SK-N-SH (cell line): ENCODE data around the gene MLF2. TPM values are rescaled to one million over a fixed set of nuclear protein-coding genes. Genes with fewer than 3 reads are reported as not detected.

ENCODE experiments used
- CTCF ChIA-PET: fragments of 300-600, 350-600 bp; formaldehyde crosslinking; extraction: SDS; loops from one replicate; lab custom pipeline; 2021; lab: Yijun Ruan, JAX
- POLR2A ChIA-PET: fragments of 350-600 bp; sonication (Branson Sonifier 250); formaldehyde crosslinking; extraction: SDS; loops from one replicate; lab custom pipeline; 2020; ENCODE audit warnings: antibody characterized with exemption, inconsistent platforms; lab: Yijun Ruan, JAX
- DNase-seq: peaks from one replicate; pipeline ENCODE4 v3.0.0; 2012
- H2AFZ ChIP-seq: fragments of 200-600 bp; sonication (generic); 2 replicates; pipeline ENCODE4 v1.8.1; 2016; ENCODE audit warnings: antibody characterized with exemption, mild to moderate bottlenecking, low read depth
- H3F3A ChIP-seq: fragments of 200-600 bp; sonication (generic); replicated peaks from 2 replicates; pipeline ENCODE3; 2016; ENCODE audit warnings: antibody characterized with exemption, mild to moderate bottlenecking; ENCODE audit not compliant: insufficient read depth
- H3K27ac ChIP-seq, 2 experiments: fragments of 200-500 bp in 1 of 2; fragments of 200-600 bp in 1 of 2; sonication (Bioruptor generic) in 1 of 2; sonication (generic), shearing (Covaris generic) in 1 of 2; 2 replicates each; pipeline versions ENCODE4 v1.5.1 to v1.6.1; 2014 to 2016; ENCODE audit warnings: low read depth in 2 of 2, inconsistent platforms in 1 of 2, low read length in 1 of 2, mild to moderate bottlenecking in 1 of 2, mixed read lengths in 1 of 2
- H3K27me3 ChIP-seq: fragments of 200-600 bp; sonication (generic), shearing (Covaris generic); 2 replicates; pipeline ENCODE4 v1.6.1; 2016; ENCODE audit warnings: mixed run types; ENCODE audit not compliant: insufficient read depth
- H3K36me3 ChIP-seq, 2 experiments: fragments of 200-500 bp in 1 of 2; fragments of 200-600 bp in 1 of 2; sonication (Bioruptor generic) in 1 of 2; sonication (generic) in 1 of 2; replicated peaks in 1 of 2; 2 replicates each; pipeline versions ENCODE3 to v1.5.1; 2014 to 2016; ENCODE audit warnings: low read length in 1 of 2, mild to moderate bottlenecking in 1 of 2; ENCODE audit not compliant: insufficient read depth in 2 of 2, control insufficient read depth in 1 of 2
- H3K4me1 ChIP-seq, 2 experiments: fragments of 200-500 bp in 1 of 2; fragments of 200-600 bp in 1 of 2; sonication (Bioruptor generic) in 1 of 2; sonication (generic), shearing (Covaris generic) in 1 of 2; 2 replicates each; pipeline versions ENCODE4 v1.5.1 to v1.6.1; 2014 to 2016; ENCODE audit warnings: low read depth in 1 of 2, low read length in 1 of 2, mixed run types in 1 of 2; ENCODE audit not compliant: insufficient read depth in 2 of 2, control insufficient read depth in 1 of 2
- H3K4me2 ChIP-seq: fragments of 200-600 bp; sonication (generic), shearing (Covaris generic); 2 replicates; pipeline ENCODE4 v1.6.1; 2017; ENCODE audit warnings: mixed run types
- H3K4me3 ChIP-seq, 2 experiments: fragments of 200-500 bp in 1 of 2; fragments of 200-600 bp in 1 of 2; sonication (Bioruptor generic) in 1 of 2; sonication (generic), shearing (Covaris generic) in 1 of 2; 2 replicates each; pipeline versions ENCODE4 v1.5.1 to v1.8.1; 2014 to 2016; ENCODE audit warnings: low read depth in 2 of 2, inconsistent platforms in 1 of 2, low read length in 1 of 2, mild to moderate bottlenecking in 1 of 2, mixed read lengths in 1 of 2, moderate library complexity in 1 of 2
- H3K79me2 ChIP-seq: fragments of 200-600 bp; sonication (generic); 2 replicates; pipeline ENCODE4 v1.8.1; 2017; ENCODE audit warnings: mild to moderate bottlenecking; ENCODE audit not compliant: insufficient read depth
- H3K9ac ChIP-seq: fragments of 200-600 bp; sonication (generic); 2 replicates; pipeline ENCODE4 v1.6.1; 2017; ENCODE audit warnings: mixed run types
- H3K9me2 ChIP-seq: fragments of 200-600 bp; sonication (generic); 2 replicates; pipeline ENCODE4 v1.6.1; 2017; ENCODE audit warnings: mixed run types
- H3K9me3 ChIP-seq: fragments of 200-600 bp; sonication (generic); 2 replicates; pipeline ENCODE4 v1.6.1; 2017; ENCODE audit warnings: mixed run types, mild to moderate bottlenecking, moderate library complexity
- H4K20me1 ChIP-seq: fragments of 200-600 bp; sonication (generic); 2 replicates; pipeline ENCODE4 v1.6.1; 2017; ENCODE audit warnings: mild to moderate bottlenecking, mixed run types; ENCODE audit not compliant: insufficient read depth
- CHD2 ChIP-seq: fragments of 150-350 bp; IDR thresholded peaks from 2 replicates; pipeline ENCODE4 v1.6.1; 2018; ENCODE audit warnings: low read length; ENCODE audit not compliant: partially characterized antibody
- EP300 ChIP-seq, 2 experiments: IDR thresholded peaks; 2 replicates each; pipeline versions ENCODE4 v1.4.0 to v1.6.1; 2012; ENCODE audit warnings: borderline replicate concordance in 1 of 2, low read depth in 1 of 2, low read length in 1 of 2
- GATA2 ChIP-seq: sonication (generic); formaldehyde crosslinking; IDR thresholded peaks from 2 replicates; pipeline ENCODE4 v1.5.0; 2020; ENCODE audit warnings: mild to moderate bottlenecking, missing genetic modification reagents
- MXI1 ChIP-seq: IDR thresholded peaks from 2 replicates; pipeline ENCODE4 v1.6.1; 2012; ENCODE audit warnings: mild to moderate bottlenecking, low read depth, low read length, improper control_type of control experiment
- NFIC ChIP-seq: IDR thresholded peaks from 2 replicates; pipeline ENCODE4 v1.4.0; 2012; ENCODE audit warnings: borderline replicate concordance
- NRF1 ChIP-seq: IDR thresholded peaks from 2 replicates; pipeline ENCODE4 v1.6.1; 2012; ENCODE audit warnings: low read depth, mild to moderate bottlenecking, low read length
- POLR2AphosphoS5 ChIP-seq: IDR thresholded peaks from 2 replicates; pipeline ENCODE4 v1.6.1; 2012; ENCODE audit warnings: low read depth, low read length
- RAD21 ChIP-seq: IDR thresholded peaks from 2 replicates; pipeline ENCODE4 v1.6.1; 2012; ENCODE audit warnings: mild to moderate bottlenecking, low read length
- RCOR1 ChIP-seq: fragments of 150-350 bp; IDR thresholded peaks from 2 replicates; pipeline ENCODE4 v1.6.1; 2017; ENCODE audit warnings: antibody characterized with exemption, low read length
- RFX5 ChIP-seq: IDR thresholded peaks from 2 replicates; pipeline ENCODE4 v1.6.1; 2012; ENCODE audit warnings: mild to moderate bottlenecking, improper control_type of control experiment, low read length
- RXRA ChIP-seq: IDR thresholded peaks from 2 replicates; pipeline ENCODE4 v1.4.0; 2012; ENCODE audit warnings: low read depth, mild to moderate bottlenecking, borderline replicate concordance
- SIN3A ChIP-seq: IDR thresholded peaks from 2 replicates; pipeline ENCODE4 v1.6.1; 2012; ENCODE audit warnings: low read depth, mild to moderate bottlenecking, low read length, moderate library complexity, borderline replicate concordance
- SMC3 ChIP-seq: IDR thresholded peaks from 2 replicates; pipeline ENCODE4 v1.6.1; 2012; ENCODE audit warnings: low read depth, low read length, improper control_type of control experiment
- TCF12 ChIP-seq: IDR thresholded peaks from 2 replicates; pipeline ENCODE4 v1.4.0; 2012
- WGBS: methylation state at CpG from one replicate; pipeline ENCODE4 v1.1.6; 2017; ENCODE audit warnings: low lambda C conversion rate; 5-methylcytosine and 5-hydroxymethylcytosine counted together
- polyA plus RNA-seq, 3 experiments: library from polyadenylated mRNA; depleted of rRNA; stranded (reverse); fragments of >200 nt; gene quantifications; 2 replicates each; pipeline ENCODE4 v1.2.3, GENCODE V29; 2012
- TF ChIP-seq, protein P1 (sequence below): IDR thresholded peaks from 2 replicates; pipeline ENCODE4 v1.4.0; 2012; ENCODE audit warnings: low read depth, borderline replicate concordance
- TF ChIP-seq, protein P2 (sequence below): fragments of 200-600 bp; sonication (generic); IDR thresholded peaks from 2 replicates; pipeline ENCODE4 v1.6.1; 2017; ENCODE audit warnings: antibody characterized with exemption, mild to moderate bottlenecking, moderate library complexity
- TF ChIP-seq, protein P3 (sequence below): IDR thresholded peaks from 2 replicates; pipeline ENCODE4 v1.4.0; 2012; ENCODE audit warnings: low read depth

Gene MLF2
- polyA plus RNA-seq, 1 of the 3 experiments (the other 2 are of a cell fraction) = 535 TPM

DNA sequence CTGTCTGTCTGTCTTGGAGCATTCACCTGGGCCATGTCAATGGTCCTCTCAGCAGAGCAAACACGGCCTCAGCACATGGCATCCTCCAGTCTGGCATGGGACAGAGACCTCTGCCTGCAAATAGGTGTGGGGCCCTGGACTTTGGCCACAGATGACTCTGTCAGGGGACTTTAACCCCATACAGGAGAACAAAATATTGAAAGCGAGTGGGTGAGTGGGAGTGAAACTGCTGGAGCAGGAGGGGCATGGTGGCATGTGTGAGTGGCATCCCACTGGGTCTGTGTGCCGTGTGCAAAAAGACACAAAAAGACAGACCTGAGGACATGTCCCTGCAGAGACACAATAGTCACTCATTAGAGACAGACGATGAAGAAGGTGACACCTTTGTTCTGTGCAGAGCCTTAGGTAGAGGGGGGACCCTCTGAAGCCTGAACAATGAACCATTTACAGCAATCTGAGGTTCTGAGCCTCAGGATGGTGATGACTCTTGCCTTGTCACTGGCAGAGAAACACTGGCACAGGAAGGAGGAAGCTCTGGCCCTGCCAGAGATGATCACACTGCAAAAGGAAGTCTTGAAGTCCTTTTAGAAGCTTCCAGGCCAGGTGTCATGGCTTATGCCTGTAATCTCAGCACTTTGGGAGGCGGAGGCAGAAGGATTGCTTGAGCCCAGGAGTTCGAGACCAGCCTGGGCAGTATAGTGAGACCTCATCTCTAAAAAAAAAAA lies 26.9 kb upstream of the MLF2 start:
- DNase-seq = no peak
- Histone ChIP-seq H3K9me2 (no peaks in the 10 kb centered on the region), H3K36me3 (peaks cover 4 to 5% of the 10 kb centered on the region in 2 experiments), H3K79me2 (no peaks in the 10 kb centered on the region), H4K20me1 (no peaks in the 10 kb centered on the region), H3K27me3 (no peaks in the 10 kb centered on the region), H3F3A (peaks cover 7% of the 10 kb centered on the region), H3K4me1 (peaks cover 0 to 8% of the 10 kb centered on the region in 2 experiments; a peak in 1 of 4 replicates), H3K4me2 (no peak overlapping the region), H3K9ac (no peak overlapping the region), H3K27ac (no peak overlapping the region), H3K4me3 (no peak overlapping the region), H3K9me3 (no peaks in the 10 kb centered on the region), H2AFZ (no peak overlapping the region)
- WGBS = 73% methylated on average over 6 of the region's 6 CpGs
- ChIA-PET POLR2A (interaction anchor here (1.3 to 2.5 kb wide), 2 partner anchors 26 to 27 kb away, joined by 4 to 25 read pairs; partner anchors contain the start of gene MLF2), CTCF (interaction anchor here (0.6 to 15.2 kb wide), 17 partner anchors 7 to 217 kb away, joined by 3 to 343 read pairs (median 4); partner anchors contain the start of genes CD4, COPS7A, GPR162 and MLF2)
- TF ChIP-seq RXRA (no peak), RFX5 (no peak)
- TF ChIP-seq, protein P1, sequence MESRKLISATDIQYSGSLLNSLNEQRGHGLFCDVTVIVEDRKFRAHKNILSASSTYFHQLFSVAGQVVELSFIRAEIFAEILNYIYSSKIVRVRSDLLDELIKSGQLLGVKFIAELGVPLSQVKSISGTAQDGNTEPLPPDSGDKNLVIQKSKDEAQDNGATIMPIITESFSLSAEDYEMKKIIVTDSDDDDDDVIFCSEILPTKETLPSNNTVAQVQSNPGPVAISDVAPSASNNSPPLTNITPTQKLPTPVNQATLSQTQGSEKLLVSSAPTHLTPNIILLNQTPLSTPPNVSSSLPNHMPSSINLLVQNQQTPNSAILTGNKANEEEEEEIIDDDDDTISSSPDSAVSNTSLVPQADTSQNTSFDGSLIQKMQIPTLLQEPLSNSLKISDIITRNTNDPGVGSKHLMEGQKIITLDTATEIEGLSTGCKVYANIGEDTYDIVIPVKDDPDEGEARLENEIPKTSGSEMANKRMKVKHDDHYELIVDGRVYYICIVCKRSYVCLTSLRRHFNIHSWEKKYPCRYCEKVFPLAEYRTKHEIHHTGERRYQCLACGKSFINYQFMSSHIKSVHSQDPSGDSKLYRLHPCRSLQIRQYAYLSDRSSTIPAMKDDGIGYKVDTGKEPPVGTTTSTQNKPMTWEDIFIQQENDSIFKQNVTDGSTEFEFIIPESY = no peak

DNA sequence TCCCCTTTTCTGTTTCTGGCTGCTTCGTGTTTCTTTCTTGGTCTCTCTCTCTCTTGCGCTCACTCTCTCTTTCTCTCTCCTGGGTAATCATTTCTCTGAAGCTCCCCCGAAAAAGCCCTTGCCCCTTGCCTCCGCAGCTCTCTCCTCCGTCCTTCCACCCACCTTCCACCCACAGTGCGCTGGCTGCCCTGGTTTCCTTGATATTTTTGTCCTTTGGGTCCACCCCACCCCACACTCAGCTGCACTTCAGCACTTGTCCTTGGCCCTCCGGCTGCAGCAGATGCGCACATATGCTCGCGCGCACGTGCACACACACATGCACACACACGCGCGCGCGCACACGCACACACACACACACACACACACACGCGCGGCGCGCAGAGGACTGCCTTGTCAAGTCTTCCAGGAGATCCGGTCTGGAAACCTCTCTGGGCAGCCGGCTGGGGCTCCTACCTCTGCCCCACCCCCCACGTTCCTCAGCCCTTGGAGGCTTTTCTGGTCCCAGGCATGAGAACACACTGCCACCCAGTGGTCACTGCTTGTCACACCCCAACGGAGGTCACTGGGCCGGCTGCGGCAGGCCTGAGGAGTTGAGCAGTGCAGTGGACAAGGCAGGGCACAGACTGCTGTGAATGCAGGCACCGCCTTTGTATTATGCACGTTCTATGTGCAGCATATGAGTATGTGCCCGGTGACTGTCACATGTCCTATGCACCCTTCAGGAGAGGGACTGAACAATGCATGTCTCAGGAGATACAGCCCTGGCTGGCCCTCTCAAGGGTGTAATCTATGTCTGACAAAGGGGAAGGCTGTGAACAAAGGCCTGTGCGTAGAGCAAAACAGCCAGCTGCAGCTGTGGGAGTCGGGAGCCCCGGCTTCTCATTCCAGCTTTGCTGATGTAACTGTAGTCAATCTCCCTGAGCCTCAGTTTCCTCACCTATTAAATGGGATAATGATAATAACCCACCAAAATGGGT lies 25.9 kb upstream of the MLF2 start:
- Histone ChIP-seq H3K79me2 (no peaks in the 10 kb centered on the region), H3K27ac (peak overlapping the region; percentile 18 to 52; a peak in 3 of 4 replicates), H3K9me2 (no peaks in the 10 kb centered on the region), H3K4me3 (peak overlapping the region; percentile 10 to 59; a peak in 3 of 4 replicates), H3K27me3 (no peaks in the 10 kb centered on the region), H2AFZ (peak overlapping the region; percentile 58; the same call in 1 of the 2 replicates), H4K20me1 (no peaks in the 10 kb centered on the region), H3K9me3 (no peaks in the 10 kb centered on the region), H3F3A (peaks cover 7% of the 10 kb centered on the region), H3K9ac (no peak overlapping the region), H3K4me2 (peak overlapping the region; percentile 79), H3K36me3 (peaks cover 4 to 5% of the 10 kb centered on the region in 2 experiments), H3K4me1 (peaks cover 0 to 8% of the 10 kb centered on the region in 2 experiments; a peak in 1 of 4 replicates)
- WGBS = 17% methylated on average over 28 of the region's 35 CpGs
- ChIA-PET CTCF (interaction anchor here (0.6 to 15.2 kb wide), 34 partner anchors 8 to 216 kb away, joined by 3 to 343 read pairs (median 4); partner anchors contain the start of genes CD4, COPS7A, GPR162 and MLF2), POLR2A (interaction anchor here (0.6 to 3.5 kb wide), 7 partner anchors 11 to 105 kb away, joined by 3 to 31 read pairs (median 4); partner anchors contain the start of genes GPR162, MLF2 and PTMS)
- peak; percentile 94 for DNase-seq
- TF ChIP-seq GATA2 (no peak), RCOR1 (peak; percentile 75; the same call in 1 of the 2 replicates), RAD21 (peak; percentile 99), SMC3 (peak; percentile 98), NFIC (no peak), TCF12 (peak; percentile 19; the same call in 1 of the 2 replicates), EP300 (IDR thresholded peaks at IDR 0.05; ENCODE audit: borderline replicate concordance in 1 of 2, low read depth in 1 of 2, low read length in 1 of 2) (peak in 1 of 2 experiments; percentile 45; a peak in 1 of 4 replicates), MXI1 (peak; percentile 88), POLR2AphosphoS5 (peak; percentile 22; the same call in 1 of the 2 replicates), RFX5 (peak; percentile 69; the same call in 1 of the 2 replicates), SIN3A (peak; percentile 83; the same call in 1 of the 2 replicates), NRF1 (peak; percentile 48), CHD2 (peak; percentile 96)
- TF ChIP-seq, protein P2, sequence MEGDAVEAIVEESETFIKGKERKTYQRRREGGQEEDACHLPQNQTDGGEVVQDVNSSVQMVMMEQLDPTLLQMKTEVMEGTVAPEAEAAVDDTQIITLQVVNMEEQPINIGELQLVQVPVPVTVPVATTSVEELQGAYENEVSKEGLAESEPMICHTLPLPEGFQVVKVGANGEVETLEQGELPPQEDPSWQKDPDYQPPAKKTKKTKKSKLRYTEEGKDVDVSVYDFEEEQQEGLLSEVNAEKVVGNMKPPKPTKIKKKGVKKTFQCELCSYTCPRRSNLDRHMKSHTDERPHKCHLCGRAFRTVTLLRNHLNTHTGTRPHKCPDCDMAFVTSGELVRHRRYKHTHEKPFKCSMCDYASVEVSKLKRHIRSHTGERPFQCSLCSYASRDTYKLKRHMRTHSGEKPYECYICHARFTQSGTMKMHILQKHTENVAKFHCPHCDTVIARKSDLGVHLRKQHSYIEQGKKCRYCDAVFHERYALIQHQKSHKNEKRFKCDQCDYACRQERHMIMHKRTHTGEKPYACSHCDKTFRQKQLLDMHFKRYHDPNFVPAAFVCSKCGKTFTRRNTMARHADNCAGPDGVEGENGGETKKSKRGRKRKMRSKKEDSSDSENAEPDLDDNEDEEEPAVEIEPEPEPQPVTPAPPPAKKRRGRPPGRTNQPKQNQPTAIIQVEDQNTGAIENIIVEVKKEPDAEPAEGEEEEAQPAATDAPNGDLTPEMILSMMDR = peak; percentile 91
- TF ChIP-seq, protein P3, sequence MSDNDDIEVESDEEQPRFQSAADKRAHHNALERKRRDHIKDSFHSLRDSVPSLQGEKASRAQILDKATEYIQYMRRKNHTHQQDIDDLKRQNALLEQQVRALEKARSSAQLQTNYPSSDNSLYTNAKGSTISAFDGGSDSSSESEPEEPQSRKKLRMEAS = peak; percentile 35; the same call in 1 of the 2 replicates
